Psoas muscle (tissue), 8 donors: ENCODE measurements around the gene GYPC. TPM values are rescaled to one million over a fixed set of nuclear protein-coding genes. Genes with fewer than 3 reads are reported as not detected.

Source experiments
- ATAC-seq, 4 donors: fragments of 200-7000 bp; cut with Tn5 transposase; one replicate each; pipeline ENCODE4 v1.9.1; 2020; ENCODE audit warnings: moderate library complexity in 3 of 4, mild to moderate bottlenecking in 2 of 4
- DNase-seq, 2 donors: peaks; one replicate each; pipeline ENCODE4 v3.0.0-alpha.2; 2020
- H3K27ac ChIP-seq: fragments of 200-600 bp; one replicate; pipeline ENCODE4 v1.8.0; 2022
- H3K27me3 ChIP-seq, 3 donors: fragments of 200-600 bp in 1 of 3; one replicate each; pipeline versions ENCODE4 v1.6.1 to v1.8.0; 2013 to 2022; ENCODE audit warnings: low read length in 2 of 3, mild to moderate bottlenecking in 2 of 3, moderate library complexity in 1 of 3; ENCODE audit not compliant: insufficient read depth in 3 of 3
- H3K36me3 ChIP-seq, 2 donors: fragments of 200-600 bp in 1 of 2; one replicate each; pipeline versions ENCODE4 v1.6.1 to v1.8.0; 2013 to 2022; ENCODE audit warnings: low read depth in 1 of 2, mild to moderate bottlenecking in 1 of 2, moderate library complexity in 1 of 2; ENCODE audit not compliant: insufficient read depth in 1 of 2
- H3K4me1 ChIP-seq: fragments of 200-600 bp; one replicate; pipeline ENCODE4 v1.8.0; 2022
- H3K4me3 ChIP-seq: fragments of 200-600 bp; one replicate; pipeline ENCODE4 v1.8.0; 2022; ENCODE audit warnings: mild to moderate bottlenecking
- H3K9me3 ChIP-seq: fragments of 200-600 bp; one replicate; pipeline ENCODE4 v1.8.0; 2022
- CTCF ChIP-seq: fragments of 200-600 bp; IDR thresholded peaks from one replicate; pipeline ENCODE4 v1.8.0; 2022; ENCODE audit warnings: antibody characterized with exemption
- WGBS, 3 donors: extraction: QIAGEN DNeasy Blood & Tissue Kit; methylation state at CpG; one replicate each; pipeline versions ENCODE4 v1.1.6 to v1.1.7; 2013; 5-methylcytosine and 5-hydroxymethylcytosine counted together
- intact Hi-C, 2 donors: fragments of 100-400 bp; cut with DNase I; formaldehyde crosslinking; loops; one replicate each; pipeline versions ENCODE4 v1.11.0 to v1.14.2; 2022
- polyA plus RNA-seq, 3 donors: library from polyadenylated mRNA; stranded (reverse); fragments of 200-250 nt; gene quantifications; one replicate each; pipeline ENCODE4 v1.2.3, GENCODE V29; 2013
- total RNA-seq, 4 donors: library from RNA; stranded (reverse); fragmentation: NEBNext Ultra II Directional in 2 of 4; extraction: Animal tissue kit (Norgen Biotek cat#: 25700) in 2 of 4; gene quantifications; one replicate each; pipeline versions ENCODE4 v1.2.1 to v1.2.4, GENCODE V29; 2021 to 2023
- donor health status: healthy with polysubstance abuse.
- donor health status: DM: no; HTN: no; CAD: no; lungs with moderate emphysema.
- donor health status: Bipolar disorder and iron deficiency.
- donor health status: healthy.
- donor health status: DM: yes; HTN: yes; CAD: no.
- donor health status: DM: no; HTN: no; CAD: no.
- donor health status: DM: no; HTN: no; CAD: no.
- donor health status: DM: yes; HTN: yes; CAD: no.

The GYPC gene
- total and polyA plus RNA-seq, 7 donors, result 53.4 to 144 (median 92.7) TPM

GRCh38 chr2:126658905-126659561, 3.1 kb downstream of the GYPC start:
- intact Hi-C loops, result loop anchor here in 1 of 2 donors (5.0 kb wide), 1 partner anchor 38 kb away; no protein-coding TSS in a partner anchor
- 13 to 46% (median 17%) methylated on average over 10 of the region's 10 CpGs for WGBS, 3 donors
- no peak for TF ChIP-seq CTCF
- Histone ChIP-seq H3K4me3 (peak overlapping the region; percentile 24), H3K36me3 (no peaks in the 10 kb centered on the region), H3K27me3 (no peaks in the 10 kb centered on the region), H3K4me1 (peaks cover 60% of the 10 kb centered on the region), H3K9me3 (no peaks in the 10 kb centered on the region), H3K27ac (peak overlapping the region; percentile 97)
- ATAC-seq (no peak), DNase-seq (peak; percentile 77 to 78)

DNA sequence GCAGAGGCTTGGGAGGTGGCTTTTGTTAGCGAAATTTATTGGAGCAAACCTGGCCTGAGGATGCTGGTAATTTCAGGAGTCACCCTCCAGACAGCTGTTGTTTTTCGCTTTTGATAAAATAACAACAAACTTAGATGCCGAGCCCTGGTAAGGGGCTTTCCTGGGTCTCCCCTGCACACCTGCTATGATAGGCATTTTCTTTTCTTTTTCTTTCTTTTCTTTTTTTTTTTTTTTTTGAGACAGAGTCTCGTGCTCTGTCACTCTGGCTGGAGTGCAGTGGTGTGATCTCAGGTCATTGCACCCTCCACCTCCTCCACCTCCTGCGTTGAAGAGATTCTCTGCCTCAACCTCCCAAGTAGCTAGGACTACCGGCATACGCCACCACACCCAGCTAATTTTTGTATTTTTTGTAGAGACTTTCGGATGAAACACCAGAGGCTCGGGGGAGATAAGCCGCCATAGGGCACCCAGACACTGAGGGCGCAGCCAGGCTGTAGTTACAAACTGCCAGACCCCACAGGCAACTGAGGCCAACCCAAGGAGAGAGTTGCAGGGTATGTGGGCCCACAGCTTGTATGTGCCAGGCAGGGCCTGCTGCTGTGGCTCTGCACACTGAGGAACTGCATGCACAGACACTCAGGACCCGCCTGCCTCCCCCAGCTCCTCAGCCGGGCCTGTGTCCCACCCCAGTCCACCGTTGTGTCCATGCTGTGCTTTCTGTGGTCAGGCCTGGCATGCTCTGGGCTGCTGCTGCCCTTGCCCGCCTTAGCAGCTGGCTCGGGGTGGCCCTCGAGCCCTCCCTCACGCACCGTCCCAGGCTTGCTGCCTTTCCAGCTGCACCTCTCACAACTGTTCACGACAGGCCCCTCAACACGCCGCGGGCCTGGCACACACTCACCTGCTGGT, 3.9 kb downstream of the GYPC start:
- ATAC-seq (no peak), DNase-seq (no peak)
- peak overlapping the region; percentile 97 for H3K27ac ChIP-seq
- H3K36me3 ChIP-seq, result no peaks in the 10 kb centered on the region
- 62 to 72% (median 66%) methylated on average over 23 of the region's 23 CpGs for WGBS, 3 donors
- peaks cover 66% of the 10 kb centered on the region for H3K4me1 ChIP-seq
- intact Hi-C loops, result loop anchor here in 1 of 2 donors (5.0 kb wide), 1 partner anchor 37 kb away; no protein-coding TSS in a partner anchor
- no peak for TF ChIP-seq CTCF
- H3K9me3 ChIP-seq, result no peaks in the 10 kb centered on the region
- peak overlapping the region; percentile 24 for H3K4me3 ChIP-seq
- H3K27me3 ChIP-seq, result no peaks in the 10 kb centered on the region

DNA sequence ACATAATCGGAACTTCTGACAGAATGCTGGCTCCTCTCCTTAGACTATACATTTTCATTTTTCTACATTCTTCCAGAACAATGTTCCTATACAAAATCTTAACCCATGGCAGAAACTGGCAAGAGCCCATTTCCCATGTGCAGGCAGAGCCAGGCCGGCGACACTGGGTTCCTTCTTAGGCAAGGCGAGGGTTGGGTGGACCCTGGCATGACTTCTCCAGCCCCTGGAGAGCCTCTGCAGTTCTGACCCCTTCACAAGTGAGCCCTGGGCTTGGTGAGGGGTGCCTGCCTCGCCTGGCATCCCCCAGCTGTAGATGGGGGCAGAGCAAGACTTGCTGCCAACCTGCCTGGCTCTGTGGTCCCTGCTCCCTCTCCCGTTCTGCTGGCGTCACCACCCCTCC, 5.0 kb downstream of the GYPC start:
- H3K4me1 ChIP-seq, result peaks cover 69% of the 10 kb centered on the region

More for the DNA sequence above, 5.0 kb downstream of the GYPC start:
- intact Hi-C loops, result no loop called here
- no peak overlapping the region for H3K4me3 ChIP-seq
- no peak for TF ChIP-seq CTCF
- ATAC-seq (no peak), DNase-seq (no peak)
- H3K27ac ChIP-seq, result peak overlapping the region; percentile 97
- WGBS, 3 donors, result 76 to 81% (median 80%) methylated on average over 7 of the region's 7 CpGs
- no peaks in the 10 kb centered on the region for H3K36me3 ChIP-seq
- no peaks in the 10 kb centered on the region for H3K9me3 ChIP-seq
- H3K27me3 ChIP-seq, result no peaks in the 10 kb centered on the region
